Ishikawa (cell line): ENCODE results near the gene ARHGAP26.

Experiments used
- FOXM1 ChIP-seq: IDR thresholded peaks from 2 replicates; pipeline ENCODE4 v1.6.1; 2012; ENCODE audit warnings: low read depth, borderline replicate concordance
- MAX ChIP-seq: IDR thresholded peaks from 2 replicates; pipeline ENCODE4 v1.6.1; 2012
- RAD21 ChIP-seq: IDR thresholded peaks from 2 replicates; pipeline ENCODE4 v1.6.1; 2012; ENCODE audit warnings: low read depth
- REST ChIP-seq: IDR thresholded peaks from 2 replicates; pipeline ENCODE4 v1.6.1; 2012; ENCODE audit warnings: low read depth, mild to moderate bottlenecking
- TAF1 ChIP-seq: IDR thresholded peaks from 2 replicates; pipeline ENCODE4 v1.6.1; 2012; ENCODE audit warnings: low read depth, mild to moderate bottlenecking
- YY1 ChIP-seq: IDR thresholded peaks from 2 replicates; pipeline ENCODE4 v1.6.1; 2012; ENCODE audit warnings: low read depth

GRCh38 chr5:142844866-142845265 is 74.7 kb downstream of the ARHGAP26 start:
- no peak for TF ChIP-seq TAF1
- TF ChIP-seq YY1: no peak
- no peak for TF ChIP-seq MAX
- no peak for TF ChIP-seq RAD21
- no peak for TF ChIP-seq REST
- no peak for TF ChIP-seq FOXM1
